HG03135 (cell line): ENCODE data around the gene LAMB1.
"Not testable (repeated sequence)": the region's sequence is repeated elsewhere in the genome, so short reads cannot be mapped to it uniquely, and the experiment has no call there.

Experiments used
- ATAC-seq: cut with Tn5 transposase; IDR thresholded peaks from one replicate; pipeline ENCODE4 v1.9.1; 2021; ENCODE audit warnings: mild to moderate bottlenecking, moderate library complexity; ENCODE audit not compliant: unreplicated experiment

LAMB1 gene

GRCh38 chr7:107922886-107923285 is 80.1 kb downstream of the LAMB1 start:
- ATAC-seq, result no peak

- not testable (repeated sequence) for ATAC-seq
Measured at GRCh38 chr7:107921826-107922225, 81.1 kb downstream of the LAMB1 start.

- no peak for ATAC-seq
Measured at GRCh38 chr7:107920048-107920772, 82.8 kb downstream of the LAMB1 start.

GRCh38 chr7:107918948-107919347 is 84.0 kb downstream of the LAMB1 start:
- ATAC-seq, result no peak

- ATAC-seq, result peak; percentile 85
Measured at GRCh38 chr7:107917763-107918651, 85.0 kb downstream of the LAMB1 start.

- ATAC-seq, result no peak
Measured at GRCh38 chr7:107915541-107915940, 87.4 kb downstream of the LAMB1 start.

GRCh38 chr7:107914831-107915230 is 88.1 kb downstream of the LAMB1 start:
- no peak for ATAC-seq

- no peak for ATAC-seq
Measured at GRCh38 chr7:107913851-107914250, 89.1 kb downstream of the LAMB1 start.

- ATAC-seq, result no peak
Measured at GRCh38 chr7:107911981-107912380, 91.0 kb downstream of the LAMB1 start.

GRCh38 chr7:107909445-107909844 is 93.5 kb downstream of the LAMB1 start:
- ATAC-seq, result no peak

- no peak for ATAC-seq
Measured at GRCh38 chr7:107907790-107908189, 95.2 kb downstream of the LAMB1 start.

- ATAC-seq, result no peak
Measured at GRCh38 chr7:107902381-107902780, 100.6 kb downstream of the LAMB1 start.

GRCh38 chr7:107900496-107901015 is 102.4 kb downstream of the LAMB1 start:
- no peak for ATAC-seq

GRCh38 chr7:107898997-107899594 is 103.9 kb downstream of the LAMB1 start:
- no peak for ATAC-seq

GRCh38 chr7:107892367-107892741 is 110.6 kb downstream of the LAMB1 start:
- not testable (repeated sequence) for ATAC-seq

- peak; percentile 27 for ATAC-seq
Measured at GRCh38 chr7:107891636-107892366, 111.2 kb downstream of the LAMB1 start.

- peak; percentile 98 for ATAC-seq
Measured at GRCh38 chr7:107890962-107891635, 111.9 kb downstream of the LAMB1 start, which contains the start of gene DLD. Gene DLD (plus strand): TSS chr7:107891183. CDS start chr7:107891251, 68 bp downstream.

GRCh38 chr7:107890493-107890961 is 112.4 kb downstream of the LAMB1 start:
- peak; percentile 4 for ATAC-seq

GRCh38 chr7:107889992-107890391 is 113.0 kb downstream of the LAMB1 start:
- no peak for ATAC-seq

GRCh38 chr7:107887827-107888226 is 115.1 kb downstream of the LAMB1 start:
- ATAC-seq, result not testable (repeated sequence)
